ENCODE measurements around the gene BANF1. TPM values are rescaled to one million over a fixed set of nuclear protein-coding genes. Genes with fewer than 3 reads are reported as not detected.

BANF1 gene
- total and polyA plus RNA-seq, 2 donors (not counting 3 experiments of a cell fraction or from before 2014, with no cell fraction given), result 269 to 376 TPM

DNA sequence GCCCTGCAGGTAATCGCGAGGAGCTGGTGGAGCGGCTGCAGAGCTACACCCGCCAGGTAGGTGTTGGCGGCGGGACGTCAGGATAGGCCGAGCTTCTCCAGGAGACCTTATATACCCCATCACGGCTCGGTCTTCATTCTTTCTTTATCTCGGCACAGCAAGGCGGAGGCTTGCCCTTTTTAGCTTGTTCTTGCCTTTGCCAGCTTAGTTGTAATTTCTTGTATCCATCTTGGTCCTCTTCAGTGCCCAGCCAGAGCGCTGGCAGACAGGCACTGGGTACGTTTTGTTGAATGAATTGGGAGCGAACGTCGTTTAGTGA lies 50.3 kb downstream of the BANF1 start:
- POLR2A ChIA-PET, result interaction anchor here (0.6 to 0.9 kb wide), 2 partner anchors 10 to 138 kb away, joined by 3 to 4 read pairs; no protein-coding TSS in a partner anchor
- no peak for TF ChIP-seq POLR2A (IDR thresholded peaks at IDR 0.05; ENCODE audit: low read depth, low read length)
- no peak for TF ChIP-seq GATA2 (IDR thresholded peaks at IDR 0.05; ENCODE audit: insufficient read depth, insufficient read length, low read depth, low read length)
- TF ChIP-seq POLR2AphosphoS5 (IDR thresholded peaks at IDR 0.05; ENCODE audit: insufficient read depth, low read depth, low read length), result no peak
- TF ChIP-seq JUN (IDR thresholded peaks at IDR 0.05; ENCODE audit: borderline replicate concordance, insufficient read depth, insufficient read length, low read depth), result no peak
- TF ChIP-seq FOS (IDR thresholded peaks at IDR 0.05; ENCODE audit: borderline replicate concordance, insufficient read depth, low read length), result no peak
- TF ChIP-seq, protein P1, sequence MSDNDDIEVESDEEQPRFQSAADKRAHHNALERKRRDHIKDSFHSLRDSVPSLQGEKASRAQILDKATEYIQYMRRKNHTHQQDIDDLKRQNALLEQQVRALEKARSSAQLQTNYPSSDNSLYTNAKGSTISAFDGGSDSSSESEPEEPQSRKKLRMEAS (IDR thresholded peaks at IDR 0.05; ENCODE audit: insufficient read depth, insufficient read length), result no peak
- TF ChIP-seq EZH2 (IDR thresholded peaks at IDR 0.05; ENCODE audit: borderline replicate concordance, low read depth, low read length, severe bottlenecking), result no peak
- TF ChIP-seq, protein P2, sequence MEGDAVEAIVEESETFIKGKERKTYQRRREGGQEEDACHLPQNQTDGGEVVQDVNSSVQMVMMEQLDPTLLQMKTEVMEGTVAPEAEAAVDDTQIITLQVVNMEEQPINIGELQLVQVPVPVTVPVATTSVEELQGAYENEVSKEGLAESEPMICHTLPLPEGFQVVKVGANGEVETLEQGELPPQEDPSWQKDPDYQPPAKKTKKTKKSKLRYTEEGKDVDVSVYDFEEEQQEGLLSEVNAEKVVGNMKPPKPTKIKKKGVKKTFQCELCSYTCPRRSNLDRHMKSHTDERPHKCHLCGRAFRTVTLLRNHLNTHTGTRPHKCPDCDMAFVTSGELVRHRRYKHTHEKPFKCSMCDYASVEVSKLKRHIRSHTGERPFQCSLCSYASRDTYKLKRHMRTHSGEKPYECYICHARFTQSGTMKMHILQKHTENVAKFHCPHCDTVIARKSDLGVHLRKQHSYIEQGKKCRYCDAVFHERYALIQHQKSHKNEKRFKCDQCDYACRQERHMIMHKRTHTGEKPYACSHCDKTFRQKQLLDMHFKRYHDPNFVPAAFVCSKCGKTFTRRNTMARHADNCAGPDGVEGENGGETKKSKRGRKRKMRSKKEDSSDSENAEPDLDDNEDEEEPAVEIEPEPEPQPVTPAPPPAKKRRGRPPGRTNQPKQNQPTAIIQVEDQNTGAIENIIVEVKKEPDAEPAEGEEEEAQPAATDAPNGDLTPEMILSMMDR (IDR thresholded peaks at IDR 0.05; ENCODE audit: extremely low read depth in 1 of 2, insufficient read depth in 1 of 2, low read depth in 1 of 2, low read length in 2 of 2), result no peak
- TF ChIP-seq MYC (IDR thresholded peaks at IDR 0.05; ENCODE audit: low read depth, low read length), result no peak
- peaks cover 28% of the 10 kb centered on the region for H3K79me2 ChIP-seq (ENCODE audit: control insufficient read depth, insufficient read depth, low read length)

More for the DNA sequence above, 50.3 kb downstream of the BANF1 start:
- Histone ChIP-seq H4K20me1 (replicated peaks; ENCODE audit: control insufficient read depth, extremely low read depth, insufficient read depth, low read length) (no peaks in the 10 kb centered on the region), H3K36me3 (ENCODE audit: control insufficient read depth in 2 of 2, extremely low read depth in 1 of 2, insufficient read depth in 2 of 2, low read length in 2 of 2) (peaks cover 18 to 22% of the 10 kb centered on the region in 2 experiments), H2AFZ (ENCODE audit: low read depth, low read length) (peak overlapping the region; percentile 83), H3K4me1 (ENCODE audit: control insufficient read depth, extremely low read depth, insufficient read depth, low read length) (peaks cover 14% of the 10 kb centered on the region), H3K9ac (replicated peaks; ENCODE audit: extremely low read depth, insufficient read depth, low read length) (peak overlapping the region; percentile 88), H3K9me3 (replicated peaks; ENCODE audit: control insufficient read depth, insufficient read depth, low read length) (no peaks in the 10 kb centered on the region), H3K27me3 (ENCODE audit: control insufficient read depth in 2 of 2, insufficient read depth in 2 of 2, low read length in 2 of 2) (no peaks in the 10 kb centered on the region), H3K4me3 (replicated peaks in 1 of 3; ENCODE audit: insufficient read depth in 1 of 3, low read depth in 1 of 3, low read length in 3 of 3) (peak overlapping the region; percentile 67 to 93 (median 80)), H3K27ac (ENCODE audit: insufficient read depth, low read depth, low read length) (peak overlapping the region; percentile 63), H3K9me1 (replicated peaks; ENCODE audit: control insufficient read depth, extremely low read depth, insufficient read depth, low read length) (no peaks in the 10 kb centered on the region), H3K4me2 (ENCODE audit: insufficient read depth, low read length) (peak overlapping the region; percentile 89)
- FAIRE-seq (no peak), DNase-seq (ENCODE audit: low read depth, low spot score) (no peak)
- BruUV-seq (replicated peaks), result TSS peak; percentile 66
- intact Hi-C loops (cut with micrococcal nuclease) (loop anchor here (1.0 to 5.0 kb wide), 4 partner anchors 16 to 192 kb away; partner anchors contain the start of genes BANF1, C11orf68, DRAP1 and EIF1AD), dilution Hi-C loops (cut with MboI; ENCODE audit: extremely low pct_ligation_motif_present, low sequenced_read_pairs) (no loop called here)
- CTCF ChIA-PET, result interaction anchor here (1.1 to 4.0 kb wide), 3 partner anchors 16 to 282 kb away, joined by 3 to 16 read pairs (median 3); no protein-coding TSS in a partner anchor

Other genes with a start within 250 kb of the BANF1 start
- gene AP5B1, start 221.5 kb upstream of the BANF1 start, total RNA-seq, result 15.3 and 15.5 TPM in 2 replicates
- 9.2 and 13.0 TPM in 2 replicates for gene AP5B1, start 221.5 kb upstream of the BANF1 start, polyA plus RNA-seq
- gene OVOL1, start 215.4 kb upstream of the BANF1 start, total RNA-seq, result not detected in 2 replicates
- not detected in 2 replicates for gene OVOL1, start 215.4 kb upstream of the BANF1 start, polyA plus RNA-seq
- 1.0 TPM in 1 of 2 replicates, not detected in the other for gene SNX32, start 168.5 kb upstream of the BANF1 start, total RNA-seq
- gene SNX32, start 168.5 kb upstream of the BANF1 start, polyA plus RNA-seq, result 0.19 and 0.29 TPM in 2 replicates
- gene CFL1, start 144.3 kb upstream of the BANF1 start, total RNA-seq, result 1,783 and 1,844 TPM in 2 replicates
- 2,403 and 2,689 TPM in 2 replicates for gene CFL1, start 144.3 kb upstream of the BANF1 start, polyA plus RNA-seq
- 68.4 and 76.9 TPM in 2 replicates for gene MUS81, start 142.1 kb upstream of the BANF1 start, total RNA-seq
- 57.9 and 64.5 TPM in 2 replicates for gene MUS81, start 142.1 kb upstream of the BANF1 start, polyA plus RNA-seq
- 76.5 and 81.7 TPM in 2 replicates for gene EFEMP2, start 129.7 kb upstream of the BANF1 start, total RNA-seq
- 207 and 259 TPM in 2 replicates for gene EFEMP2, start 129.7 kb upstream of the BANF1 start, polyA plus RNA-seq
- not detected in 2 replicates for gene CTSW, start 122.7 kb upstream of the BANF1 start, total RNA-seq
- gene CTSW, start 122.7 kb upstream of the BANF1 start, polyA plus RNA-seq, result not detected in 2 replicates
- 88.5 and 105 TPM in 2 replicates for gene FIBP, start 114.0 kb upstream of the BANF1 start, total RNA-seq
- 162 and 210 TPM in 2 replicates for gene FIBP, start 114.0 kb upstream of the BANF1 start, polyA plus RNA-seq
- gene CCDC85B, start 111.8 kb upstream of the BANF1 start, total RNA-seq, result 103 and 105 TPM in 2 replicates
- gene CCDC85B, start 111.8 kb upstream of the BANF1 start, polyA plus RNA-seq, result 107 and 132 TPM in 2 replicates
- 52.6 and 53.8 TPM in 2 replicates for gene FOSL1, start 102.1 kb upstream of the BANF1 start, total RNA-seq
- gene FOSL1, start 102.1 kb upstream of the BANF1 start, polyA plus RNA-seq, result 16.6 and 18.1 TPM in 2 replicates
- 32.8 and 35.6 TPM in 2 replicates for gene C11orf68, start 83.4 kb upstream of the BANF1 start, total RNA-seq
- gene C11orf68, start 83.4 kb upstream of the BANF1 start, polyA plus RNA-seq, result 66.5 and 84.8 TPM in 2 replicates
- 114 and 118 TPM in 2 replicates for gene DRAP1, start 83.1 kb upstream of the BANF1 start, total RNA-seq
- 73.5 and 74.9 TPM in 2 replicates for gene DRAP1, start 83.1 kb upstream of the BANF1 start, polyA plus RNA-seq
- gene TSGA10IP, start 57.0 kb upstream of the BANF1 start, total RNA-seq, result not detected in 2 replicates
- gene TSGA10IP, start 57.0 kb upstream of the BANF1 start, polyA plus RNA-seq, result not detected in 2 replicates
- gene SART1, start 40.8 kb upstream of the BANF1 start, total RNA-seq, result 58.9 and 62.7 TPM in 2 replicates
- 17.3 and 21.8 TPM in 2 replicates for gene SART1, start 40.8 kb upstream of the BANF1 start, polyA plus RNA-seq
- gene EIF1AD, start 346 bp upstream of the BANF1 start, total RNA-seq, result 39.7 and 42.4 TPM in 2 replicates
- gene EIF1AD, start 346 bp upstream of the BANF1 start, polyA plus RNA-seq, result 35.7 and 39.3 TPM in 2 replicates
- gene CST6, start 9.5 kb downstream of the BANF1 start, total RNA-seq, result 0.46 and 0.92 TPM in 2 replicates
- 2.2 and 2.5 TPM in 2 replicates for gene CST6, start 9.5 kb downstream of the BANF1 start, polyA plus RNA-seq
- gene CATSPER1, start 24.0 kb downstream of the BANF1 start, total RNA-seq, result 1.0 and 1.3 TPM in 2 replicates
- gene CATSPER1, start 24.0 kb downstream of the BANF1 start, polyA plus RNA-seq, result 0.68 and 0.89 TPM in 2 replicates
- not detected in 2 replicates for gene GAL3ST3, start 46.7 kb downstream of the BANF1 start, total RNA-seq
- 0.15 and 0.24 TPM in 2 replicates for gene GAL3ST3, start 46.7 kb downstream of the BANF1 start, polyA plus RNA-seq
- 179 and 196 TPM in 2 replicates for gene SF3B2, start 49.9 kb downstream of the BANF1 start, total RNA-seq
- gene SF3B2, start 49.9 kb downstream of the BANF1 start, polyA plus RNA-seq, result 99.4 and 132 TPM in 2 replicates
- 52.8 and 64.4 TPM in 2 replicates for gene PACS1, start 67.8 kb downstream of the BANF1 start, total RNA-seq
- gene PACS1, start 67.8 kb downstream of the BANF1 start, polyA plus RNA-seq, result 24.8 and 26.4 TPM in 2 replicates

Measured in endothelial cell of umbilical vein (primary cell).